ENCODE data around the gene PCED1A. TPM values are rescaled to one million over a fixed set of nuclear protein-coding genes. Genes with fewer than 3 reads are reported as not detected.

Gene PCED1A
- total and polyA plus RNA-seq, 2 of the 8 experiments (the other 6 are each of a cell fraction or from before 2014, with no cell fraction given): 13.4 to 18.9 TPM

- H3K4me3 ChIP-seq (ENCODE audit: extremely low read depth in 1 of 4, insufficient read depth in 2 of 4, low read depth in 3 of 4, low read length in 4 of 4): peak overlapping the region; percentile 70 to 82 (median 78)
- peak overlapping the region; percentile 36 for H4K5ac ChIP-seq (ENCODE audit: insufficient read length, low read depth, low read length)
- no peak for FAIRE-seq
- peak overlapping the region in 2 of 4 experiments; percentile 26 to 76; a peak in 4 of 7 replicates for H3K9ac ChIP-seq (replicated peaks in 1 of 4; ENCODE audit: extremely low read depth in 1 of 4, low read depth in 3 of 4, low read length in 3 of 4)
- H3K4me2 ChIP-seq (ENCODE audit: insufficient read depth in 1 of 2, low read depth in 2 of 2, low read length in 2 of 2): peak overlapping the region; percentile 65 to 96
- H4K8ac ChIP-seq (ENCODE audit: extremely low read depth, insufficient read depth, low read length): peak overlapping the region; percentile 88; the same call in 1 of the 2 replicates
- peak overlapping the region; percentile 83 for H3K56ac ChIP-seq (replicated peaks; ENCODE audit: insufficient read length, low read depth, low read length)
- peak overlapping the region; percentile 94 for H2AFZ ChIP-seq (ENCODE audit: low read length)
- ChIA-PET POLR2A (ENCODE audit: partially characterized antibody) (interaction anchor here (0.6 to 1.7 kb wide), 9 partner anchors 13 to 209 kb away, joined by 3 to 6 read pairs (median 4); partner anchors contain the start of gene IDH3B), CTCF (ENCODE audit: partially characterized antibody) (interaction anchor here (0.6 to 1.4 kb wide), 5 partner anchors 8 to 129 kb away, joined by 3 to 5 read pairs (median 3); no protein-coding TSS in a partner anchor)
- no peak overlapping the region for H3K14ac ChIP-seq (ENCODE audit: insufficient read length)
- WGBS, 2 experiments (ENCODE audit: extremely low coverage in 1 of 2, insufficient coverage in 1 of 2, insufficient read length in 1 of 2, insufficient replicate concordance in 2 of 2, low coverage in 1 of 2, low lambda C conversion rate in 2 of 2, missing lambda C conversion rate in 1 of 2): 1% methylated on average over 46 of the region's 49 CpGs; no CpG with 5 or more reads in 1 of the 2 experiments
- H2BK15ac ChIP-seq (ENCODE audit: low read length): 0 out of 2 replicates have a peak overlapping the region, but pooled peaks have one; percentile 40
- peaks cover 0 to 24% (median 14%) of the 10 kb centered on the region in 4 experiments; a peak in 5 of 7 replicates for H3K27me3 ChIP-seq (replicated peaks in 1 of 4; ENCODE audit: control insufficient read depth in 3 of 4, extremely low read depth in 1 of 4, insufficient read depth in 3 of 4, low read length in 3 of 4)
- H3K36me3 ChIP-seq (ENCODE audit: control insufficient read depth in 2 of 4, insufficient read depth in 4 of 4, low read length in 3 of 4): 0 out of 8 replicates have a peak, but pooled peaks cover 0 to 3% (median 0%) of the 10 kb centered on the region in 4 experiments
- H3K9me3 ChIP-seq (ENCODE audit: insufficient read depth in 2 of 2, low read depth in 1 of 2, low read length in 1 of 2): no peaks in the 10 kb centered on the region
- peak overlapping the region; percentile 24 for H3K4ac ChIP-seq (replicated peaks; ENCODE audit: insufficient read length, low read depth, low read length)
- 0 out of 2 replicates have a peak, but pooled peaks cover 4% of the 10 kb centered on the region for H3K79me1 ChIP-seq (ENCODE audit: low read depth, low read length)
- peak overlapping the region; percentile 4; the same call in 1 of the 2 replicates for H2BK12ac ChIP-seq (ENCODE audit: low read depth, low read length)
- H2BK120ac ChIP-seq (replicated peaks; ENCODE audit: low read depth, low read length): peak overlapping the region; percentile 70
- H2BK5ac ChIP-seq (ENCODE audit: low read depth, low read length): no peak overlapping the region; the same call in 1 of the 2 replicates
- peaks cover 0 to 37% of the 10 kb centered on the region in 2 experiments; a peak in 3 of 4 replicates for H3K79me2 ChIP-seq (ENCODE audit: control insufficient read depth in 1 of 2, insufficient read depth in 2 of 2, low read length in 2 of 2)
- peak overlapping the region; percentile 8; the same call in 1 of the 2 replicates for H3K27ac ChIP-seq (ENCODE audit: low read depth, low read length)
- no peak overlapping the region for H3K23ac ChIP-seq (ENCODE audit: insufficient read length)
- no peak overlapping the region for H2AK5ac ChIP-seq (ENCODE audit: low read depth, low read length)
- peaks cover 12% of the 10 kb centered on the region for H3K23me2 ChIP-seq (ENCODE audit: low read depth, low read length)
- H3K4me1 ChIP-seq (replicated peaks in 1 of 4; ENCODE audit: control insufficient read depth in 3 of 4, insufficient read depth in 4 of 4, low read length in 3 of 4): peaks cover 0 to 7% (median 4%) of the 10 kb centered on the region in 4 experiments; a peak in 6 of 7 replicates
- H3K18ac ChIP-seq (ENCODE audit: extremely low read depth, low read length): peak overlapping the region; percentile 49
- peak overlapping the region; percentile 32 for H4K91ac ChIP-seq (replicated peaks; ENCODE audit: insufficient read length, low read length)
- peaks cover 3 to 8% of the 10 kb centered on the region in 2 experiments for H4K20me1 ChIP-seq (replicated peaks in 1 of 2; ENCODE audit: control insufficient read depth in 1 of 2, insufficient read depth in 2 of 2, low read length in 2 of 2)
- H2BK20ac ChIP-seq (ENCODE audit: low read length): no peak overlapping the region
- DNase-seq (ENCODE audit: low read depth in 1 of 2, low spot score in 2 of 2): peak in 1 of 2 experiments; percentile 86
- peak; percentile 35 for TF ChIP-seq TAF7 (optimal IDR thresholded peaks at IDR 0.05; ENCODE audit: borderline replicate concordance, low read depth, low read length)
- no peak for TF ChIP-seq RXRA (IDR thresholded peaks at IDR 0.05; ENCODE audit: insufficient read depth, low read depth, low read length)
- no peak for TF ChIP-seq MAFK (IDR thresholded peaks at IDR 0.05; ENCODE audit: low read depth, low read length)
- TF ChIP-seq KDM1A (IDR thresholded peaks at IDR 0.05; ENCODE audit: borderline replicate concordance, low read length): no peak
- no peak for TF ChIP-seq HDAC6 (IDR thresholded peaks at IDR 0.05; ENCODE audit: low read depth, low read length)
- TF ChIP-seq CTCF (IDR thresholded peaks at IDR 0.05; ENCODE audit: control extremely low read depth in 1 of 3, insufficient read depth in 1 of 3, low read depth in 1 of 3, low read length in 3 of 3): peak; percentile 41 to 50 (median 46)
- peak; percentile 33; the same call in 1 of the 2 replicates for TF ChIP-seq CREB1 (IDR thresholded peaks at IDR 0.05)
- no peak for TF ChIP-seq ZNF274 (IDR thresholded peaks at IDR 0.05; ENCODE audit: borderline replicate concordance, extremely low read depth, low read length)
Measured at GRCh38 chr20:2872459-2873009, 32.1 kb upstream of the PCED1A start.

All from H1 (cell line).